ENCODE results near the gene NFATC1.

DNA sequence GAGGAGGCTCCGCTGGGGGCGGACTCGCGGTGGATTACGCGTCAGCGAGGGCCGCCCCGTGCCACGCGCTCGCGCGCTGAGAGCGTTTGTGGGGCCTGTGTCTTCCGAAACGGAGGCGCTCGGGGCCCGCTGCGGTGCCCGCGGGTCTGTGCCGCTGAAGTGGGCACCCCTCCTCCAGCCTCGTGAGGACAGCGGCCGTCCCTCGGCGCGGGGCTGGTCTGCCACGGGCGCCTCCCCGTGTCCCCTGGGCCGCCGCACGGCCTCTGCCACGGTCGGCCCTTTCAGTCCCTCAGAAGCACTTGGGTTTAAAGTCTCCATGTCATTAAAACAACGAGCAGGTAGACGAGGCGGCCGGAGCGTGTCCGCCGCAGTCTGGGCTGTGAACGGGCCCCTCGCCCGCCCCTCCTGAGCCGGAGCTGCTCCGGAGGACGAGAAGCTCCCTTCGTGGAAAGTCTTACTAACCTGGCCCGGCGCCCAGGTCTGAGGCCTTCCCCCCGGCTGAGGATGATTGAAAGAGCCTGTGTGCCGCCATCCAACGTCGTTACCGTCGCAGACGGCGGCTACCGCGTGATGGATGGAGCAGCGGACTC is 97.6 kb downstream of the NFATC1 start:
- no peak for TF ChIP-seq EZH2 (IDR thresholded peaks at IDR 0.05; ENCODE audit: borderline replicate concordance, low read depth, low read length, severe bottlenecking)
- TF ChIP-seq, protein P1, sequence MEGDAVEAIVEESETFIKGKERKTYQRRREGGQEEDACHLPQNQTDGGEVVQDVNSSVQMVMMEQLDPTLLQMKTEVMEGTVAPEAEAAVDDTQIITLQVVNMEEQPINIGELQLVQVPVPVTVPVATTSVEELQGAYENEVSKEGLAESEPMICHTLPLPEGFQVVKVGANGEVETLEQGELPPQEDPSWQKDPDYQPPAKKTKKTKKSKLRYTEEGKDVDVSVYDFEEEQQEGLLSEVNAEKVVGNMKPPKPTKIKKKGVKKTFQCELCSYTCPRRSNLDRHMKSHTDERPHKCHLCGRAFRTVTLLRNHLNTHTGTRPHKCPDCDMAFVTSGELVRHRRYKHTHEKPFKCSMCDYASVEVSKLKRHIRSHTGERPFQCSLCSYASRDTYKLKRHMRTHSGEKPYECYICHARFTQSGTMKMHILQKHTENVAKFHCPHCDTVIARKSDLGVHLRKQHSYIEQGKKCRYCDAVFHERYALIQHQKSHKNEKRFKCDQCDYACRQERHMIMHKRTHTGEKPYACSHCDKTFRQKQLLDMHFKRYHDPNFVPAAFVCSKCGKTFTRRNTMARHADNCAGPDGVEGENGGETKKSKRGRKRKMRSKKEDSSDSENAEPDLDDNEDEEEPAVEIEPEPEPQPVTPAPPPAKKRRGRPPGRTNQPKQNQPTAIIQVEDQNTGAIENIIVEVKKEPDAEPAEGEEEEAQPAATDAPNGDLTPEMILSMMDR (IDR thresholded peaks at IDR 0.05; ENCODE audit: borderline replicate concordance, extremely low read depth, low read length, poor library complexity, severe bottlenecking) = no peak

All from DND-41 (cell line).